C4-2B (cell line): ENCODE data around the gene RNH1.

Source experiments
- CTCF ChIP-seq: fragments of 450-650 bp; conservative IDR thresholded peaks from 2 replicates; pipeline ENCODE4 v1.5.1; 2017; ENCODE audit warnings: mild to moderate bottlenecking
- ZFX ChIP-seq: fragments of 450-650 bp; IDR thresholded peaks from 2 replicates; pipeline ENCODE4 v1.6.1; 2017

GRCh38 chr11:468036-468435 is 39.0 kb downstream of the RNH1 start:
- TF ChIP-seq CTCF, result no peak
- TF ChIP-seq ZFX, result no peak
